GM12878 (cell line): ENCODE data around the gene CABLES1. TPM values are rescaled to one million over a fixed set of nuclear protein-coding genes. Genes with fewer than 3 reads are reported as not detected.

Source experiments
- ATAC-seq: fragments of 200-7000 bp; cut with Tn5 transposase; 3 replicates; pipeline ENCODE4 v1.9.1; 2020; ENCODE audit warnings: mild to moderate bottlenecking, moderate library complexity
- BruUV-seq: library from RNA; stranded (reverse); fragments of 400-500 nt; replicated peaks from 2 replicates; lab custom pipeline; 2021; lab: Mats Ljungman, UMichigan
- CTCF ChIA-PET: fragments of 300-600 bp; sonication (Branson Sonifier 250); formaldehyde crosslinking; extraction: SDS; loops from one replicate; lab custom pipeline; 2021; ENCODE audit warnings: inconsistent platforms; lab: Yijun Ruan, JAX
- POLR2A ChIA-PET: fragments of 350-600 bp; formaldehyde crosslinking; extraction: SDS; loops from one replicate; lab custom pipeline; 2021; ENCODE audit warnings: inconsistent platforms; lab: Charles Lee
- RAD21 ChIA-PET: fragments of 300-600 bp; sonication (Branson Sonifier 250); formaldehyde crosslinking; loops from one replicate; lab custom pipeline; 2023; ENCODE audit warnings: antibody characterized with exemption; ENCODE audit not compliant: unreplicated experiment; lab: Charles Lee
- SMC1A ChIA-PET: fragments of 300-600 bp; sonication (Branson Sonifier 250); formaldehyde crosslinking; loops from one replicate; lab custom pipeline; 2023; ENCODE audit not compliant: unreplicated experiment, uncharacterized antibody; lab: Charles Lee
- DNase-seq: peaks from one replicate; pipeline ENCODE4 v3.0.0-alpha.2; 2011; ENCODE audit warnings: low read depth, low spot score
- FAIRE-seq: peaks from 3 replicates; lab custom pipeline; 2011; peaks lifted over from hg19 to GRCh38; lab: Jason Lieb, UNC
- H2AFZ ChIP-seq: 2 replicates; pipeline ENCODE4 v1.6.0; 2011; ENCODE audit warnings: low read depth, low read length, control low read depth; ENCODE audit not compliant: control insufficient read depth
- H3K27ac ChIP-seq: 2 replicates; pipeline ENCODE4 v1.5.1; 2011; ENCODE audit warnings: control low read depth; ENCODE audit not compliant: control insufficient read depth, insufficient read depth
- H3K27me3 ChIP-seq, 2 experiments: replicated peaks in 1 of 2; 2 replicates each; pipeline versions ENCODE4 v1.6.0 to v1.6.1; 2011; ENCODE audit warnings: low read length in 1 of 2; ENCODE audit not compliant: control insufficient read depth in 2 of 2, insufficient read depth in 2 of 2
- H3K36me3 ChIP-seq, 2 experiments: 2 replicates each; pipeline ENCODE4 v1.5.1; 2011; ENCODE audit warnings: low read length in 1 of 2; ENCODE audit not compliant: control insufficient read depth in 2 of 2, insufficient read depth in 2 of 2
- H3K4me1 ChIP-seq: 2 replicates; pipeline ENCODE4 v1.6.1; 2011; ENCODE audit warnings: mild to moderate bottlenecking, low read length, moderate library complexity, mixed read lengths; ENCODE audit not compliant: control insufficient read depth, insufficient read depth
- H3K4me2 ChIP-seq: 2 replicates; pipeline ENCODE4 v1.6.0; 2011; ENCODE audit warnings: control low read depth; ENCODE audit not compliant: control insufficient read depth, insufficient read depth
- H3K4me3 ChIP-seq: fragments of 200-600 bp; sonication (generic); 2 replicates; pipeline ENCODE4 v1.5.1; 2016
- H3K79me2 ChIP-seq: 2 replicates; pipeline ENCODE4 v1.6.0; 2011; ENCODE audit warnings: low read length; ENCODE audit not compliant: control insufficient read depth, insufficient read depth
- H3K9ac ChIP-seq: 2 replicates; pipeline ENCODE4 v1.8.0; 2011; ENCODE audit warnings: low read length, control low read depth, mixed read lengths; ENCODE audit not compliant: control insufficient read depth, insufficient read depth
- H3K9me3 ChIP-seq: replicated peaks from 3 replicates; pipeline ENCODE4 v1.5.1; 2011; ENCODE audit warnings: mild to moderate bottlenecking, low read length; ENCODE audit not compliant: control insufficient read depth, insufficient read depth
- H4K20me1 ChIP-seq: 2 replicates; pipeline ENCODE4 v1.6.0; 2011; ENCODE audit not compliant: control insufficient read depth, insufficient read depth
- ASH2L ChIP-seq: fragments of 300-600, 200-600 bp; sonication (generic); IDR thresholded peaks from 2 replicates; pipeline ENCODE4 v1.6.1; 2017; ENCODE audit warnings: low read depth, mild to moderate bottlenecking, borderline replicate concordance
- CEBPZ ChIP-seq: fragments of 150-350 bp; IDR thresholded peaks from 2 replicates; pipeline ENCODE4 v1.6.1; 2016; ENCODE audit warnings: low read depth, low read length
- DPF2 ChIP-seq: fragments of 450-650 bp; IDR thresholded peaks from 2 replicates; pipeline ENCODE4 v1.6.1; 2017; ENCODE audit warnings: mild to moderate bottlenecking
- FOXM1 ChIP-seq: IDR thresholded peaks from 2 replicates; pipeline ENCODE4 v1.6.1; 2012; ENCODE audit warnings: low read depth, mild to moderate bottlenecking, inconsistent platforms, low read length, moderate library complexity
- IKZF2 ChIP-seq, 2 experiments: fragments of 450-650 bp; IDR thresholded peaks; 2 replicates each; pipeline ENCODE4 v1.6.1; 2017; ENCODE audit warnings: mild to moderate bottlenecking in 2 of 2, moderate library complexity in 2 of 2
- JUNB ChIP-seq: IDR thresholded peaks from 2 replicates; pipeline ENCODE4 v1.6.1; 2016; ENCODE audit warnings: antibody characterized with exemption, mild to moderate bottlenecking
- NFXL1 ChIP-seq: fragments of 450-650 bp; IDR thresholded peaks from 2 replicates; pipeline ENCODE4 v1.6.1; 2017; ENCODE audit warnings: antibody characterized with exemption, mild to moderate bottlenecking, borderline replicate concordance
- PBX3 ChIP-seq: IDR thresholded peaks from 2 replicates; pipeline ENCODE4 v1.6.1; 2011; ENCODE audit warnings: mild to moderate bottlenecking, low read depth, low read length, moderate library complexity; ENCODE audit not compliant: insufficient replicate concordance
- RAD51 ChIP-seq: fragments of 450-650 bp; IDR thresholded peaks from 2 replicates; pipeline ENCODE4 v1.6.1; 2016; ENCODE audit warnings: moderate library complexity, mild to moderate bottlenecking, inconsistent platforms
- SMAD1 ChIP-seq: fragments of 450-650 bp; IDR thresholded peaks from 2 replicates; pipeline ENCODE4 v1.6.1; 2018; ENCODE audit warnings: mild to moderate bottlenecking, low read depth; ENCODE audit not compliant: partially characterized antibody
- SMARCA5 ChIP-seq: fragments of 450-650 bp; IDR thresholded peaks from 2 replicates; pipeline ENCODE4 v1.6.1; 2017; ENCODE audit warnings: mild to moderate bottlenecking
- SPI1 ChIP-seq: IDR thresholded peaks from 2 replicates; pipeline ENCODE4 v1.6.1; 2011; ENCODE audit warnings: low read depth, mild to moderate bottlenecking, low read length, moderate library complexity, borderline replicate concordance; ENCODE audit not compliant: insufficient read depth
- SUPT20H ChIP-seq: IDR thresholded peaks from 2 replicates; pipeline ENCODE4 v1.6.1; 2011; ENCODE audit warnings: low read depth, mild to moderate bottlenecking, low read length, moderate library complexity, borderline replicate concordance; ENCODE audit not compliant: control insufficient read depth
- TARDBP ChIP-seq: IDR thresholded peaks from 2 replicates; pipeline ENCODE4 v1.6.1; 2016; ENCODE audit warnings: borderline replicate concordance
- ZNF592 ChIP-seq: fragments of 450-650 bp; IDR thresholded peaks from 2 replicates; pipeline ENCODE4 v1.6.1; 2017; ENCODE audit warnings: mild to moderate bottlenecking, moderate library complexity
- whole genome bisulfite sequencing: methylation state at CpG from one replicate; pipeline ENCODE4 v1.1.6; 2016; ENCODE audit warnings: low lambda C conversion rate; ENCODE audit not compliant: insufficient replicate concordance, insufficient coverage; ENCODE audit errors: missing lambda C conversion rate; 5-methylcytosine and 5-hydroxymethylcytosine counted together
- in situ Hi-C: fragments of 300-500 bp; cut with MboI; formaldehyde crosslinking; loops from 9 replicates; pipeline ENCODE4 v1.14.3; 2018; ENCODE audit warnings: mixed read lengths
- intact Hi-C: fragments of 100-400 bp; cut with micrococcal nuclease; formaldehyde crosslinking; loops from one replicate; pipeline ENCODE4 v1.14.2; 2022; ENCODE audit not compliant: unreplicated experiment
- polyA plus RNA-seq, 11 experiments: library from polyadenylated mRNA; depleted of rRNA in 4 of 11; unstranded in 6 of 11; stranded (reverse) in 5 of 11; fragments of >200 nt; fragmentation: Nextera tagmentation in 4 of 11; fragmentation: Illumina TruSeq in 1 of 11; extraction: Ambion mirVana in 4 of 11; extraction: Trizol in 1 of 11; gene quantifications; 1 replicate in 1 of 11; 2 replicates in 10 of 11; pipeline versions ENCODE4 v1.2.1 to v1.2.3, GENCODE V29; 2011 to 2016; ENCODE audit warnings: inconsistent platforms in 2 of 11, missing spikeins in 2 of 11, low read depth in 1 of 11
- total RNA-seq, 4 experiments: library from RNA; depleted of rRNA in 3 of 4; stranded (reverse); fragments of >200 nt in 3 of 4; fragmentation: Illumina TruSeq in 1 of 4; extraction: Trizol in 1 of 4; gene quantifications; 2 replicates each; pipeline versions ENCODE4 v1.2.1 to v1.2.3, GENCODE V29; 2013 to 2021

CABLES1 gene
- total and polyA plus RNA-seq, 10 of the 15 experiments (the other 5 are each of a cell fraction or from before 2014, with no cell fraction given): 2.9 to 27.2 (median 8.2) TPM

GRCh38 chr18:23229472-23229871, 94.2 kb downstream of the CABLES1 start:
- Histone ChIP-seq H3K4me1 (peaks cover 73% of the 10 kb centered on the region), H2AFZ (no peak overlapping the region), H3K27me3 (no peaks in the 10 kb centered on the region), H3K4me3 (no peak overlapping the region), H4K20me1 (no peaks in the 10 kb centered on the region), H3K27ac (peak overlapping the region; percentile 72), H3K9ac (peak overlapping the region; percentile 5), H3K4me2 (0 out of 2 replicates have a peak overlapping the region, but pooled peaks have one; percentile 15), H3K36me3 (no peaks in the 10 kb centered on the region), H3K9me3 (no peaks in the 10 kb centered on the region; the same call in 2 of the 3 replicates), H3K79me2 (peaks cover 3% of the 10 kb centered on the region)
- ChIA-PET SMC1A (interaction anchor here (0.8 to 7.8 kb wide), 11 partner anchors 8 to 182 kb away, joined by 3 to 78 read pairs (median 14); no protein-coding TSS in a partner anchor), RAD21 (interaction anchor here (0.5 to 7.7 kb wide), 12 partner anchors 8 to 248 kb away, joined by 3 to 114 read pairs (median 7); partner anchors contain the start of gene CABLES1), POLR2A (interaction anchor here (0.6 to 8.0 kb wide), 8 partner anchors 8 to 124 kb away, joined by 3 to 86 read pairs (median 6); partner anchors contain the start of gene CABLES1), CTCF (interaction anchor here (1.1 to 8.0 kb wide), 6 partner anchors 10 to 183 kb away, joined by 3 to 59 read pairs (median 8); partner anchors contain the start of gene CABLES1)
- DNase-seq: no peak
- no TSS peak for BruUV-seq
- intact Hi-C loops: loop anchor here (5.0 kb wide), 1 partner anchor 292 kb away; no protein-coding TSS in a partner anchor
- ATAC-seq: no peak
- FAIRE-seq: no peak
- WGBS: 19% methylated on average over 3 of the region's 3 CpGs
- in situ Hi-C loops: loop anchor here (5.0 kb wide), 1 partner anchor 92 kb away; the partner anchor contains the start of gene CABLES1
- TF ChIP-seq SUPT20H: no peak
- TF ChIP-seq RAD51: no peak
- no peak for TF ChIP-seq TARDBP
- no peak for TF ChIP-seq CEBPZ
- no peak for TF ChIP-seq SMARCA5
- no peak for TF ChIP-seq SMAD1
- TF ChIP-seq JUNB: no peak
- no peak for TF ChIP-seq DPF2
- no peak for TF ChIP-seq NFXL1
- no peak for TF ChIP-seq FOXM1
- no peak for TF ChIP-seq PBX3
- no peak for TF ChIP-seq SPI1
- no peak for TF ChIP-seq IKZF2 (IDR thresholded peaks at IDR 0.05)
- no peak for TF ChIP-seq ZNF592
- TF ChIP-seq ASH2L: no peak
